ENCODE data around the gene CTNNA3.

CTNNA3 gene

GRCh38 chr10:66218981-66219587 lies 1476.9 kb downstream of the CTNNA3 start:
- no peaks in the 10 kb centered on the region for H3K27me3 ChIP-seq (ENCODE audit: low read depth, low read length)

GRCh38 chr10:66218289-66218688 lies 1477.7 kb downstream of the CTNNA3 start:
- H3K36me3 ChIP-seq (ENCODE audit: control insufficient read depth in 1 of 2, insufficient read depth in 2 of 2, low read length in 2 of 2), result no peaks in the 10 kb centered on the region
- H3K27me3 ChIP-seq (ENCODE audit: low read depth, low read length), result no peaks in the 10 kb centered on the region
- no peak overlapping the region for H3K4me3 ChIP-seq (ENCODE audit: low read depth in 1 of 2, low read length in 2 of 2)
- H3K4me1 ChIP-seq (ENCODE audit: control insufficient read depth in 1 of 2, insufficient read depth in 2 of 2, low read length in 2 of 2), result no peaks in the 10 kb centered on the region
- H3K9me3 ChIP-seq (ENCODE audit: control insufficient read depth in 1 of 2, low read length in 2 of 2), result no peaks in the 10 kb centered on the region
- no peak overlapping the region for H3K27ac ChIP-seq (ENCODE audit: low read length)

More at GRCh38 chr10:66218981-66219587, 1476.9 kb downstream of the CTNNA3 start:
- Histone ChIP-seq H3K4me1 (ENCODE audit: control insufficient read depth in 1 of 2, insufficient read depth in 2 of 2, low read length in 2 of 2) (no peaks in the 10 kb centered on the region), H3K9me3 (ENCODE audit: control insufficient read depth in 1 of 2, low read length in 2 of 2) (no peaks in the 10 kb centered on the region), H3K36me3 (ENCODE audit: control insufficient read depth in 1 of 2, insufficient read depth in 2 of 2, low read length in 2 of 2) (no peaks in the 10 kb centered on the region), H3K4me3 (ENCODE audit: low read depth in 1 of 2, low read length in 2 of 2) (no peak overlapping the region), H3K27ac (ENCODE audit: low read length) (no peak overlapping the region)

GRCh38 chr10:66215920-66216319 lies 1480.1 kb downstream of the CTNNA3 start:
- Histone ChIP-seq H3K27me3 (ENCODE audit: low read depth, low read length) (no peaks in the 10 kb centered on the region), H3K36me3 (ENCODE audit: control insufficient read depth in 1 of 2, insufficient read depth in 2 of 2, low read length in 2 of 2) (no peaks in the 10 kb centered on the region), H3K4me3 (ENCODE audit: low read depth in 1 of 2, low read length in 2 of 2) (no peak overlapping the region), H3K9me3 (ENCODE audit: control insufficient read depth in 1 of 2, low read length in 2 of 2) (no peaks in the 10 kb centered on the region), H3K27ac (ENCODE audit: low read length) (no peak overlapping the region), H3K4me1 (ENCODE audit: control insufficient read depth in 1 of 2, insufficient read depth in 2 of 2, low read length in 2 of 2) (no peaks in the 10 kb centered on the region)

- no peaks in the 10 kb centered on the region for H3K27me3 ChIP-seq (ENCODE audit: low read depth, low read length)
- no peak overlapping the region for H3K4me3 ChIP-seq (ENCODE audit: low read depth in 1 of 2, low read length in 2 of 2)
- no peaks in the 10 kb centered on the region for H3K4me1 ChIP-seq (ENCODE audit: control insufficient read depth in 1 of 2, insufficient read depth in 2 of 2, low read length in 2 of 2)
- H3K36me3 ChIP-seq (ENCODE audit: control insufficient read depth in 1 of 2, insufficient read depth in 2 of 2, low read length in 2 of 2), result no peaks in the 10 kb centered on the region
- no peaks in the 10 kb centered on the region for H3K9me3 ChIP-seq (ENCODE audit: control insufficient read depth in 1 of 2, low read length in 2 of 2)
- no peak overlapping the region for H3K27ac ChIP-seq (ENCODE audit: low read length)
Observed at GRCh38 chr10:66214721-66215404, 1481.1 kb downstream of the CTNNA3 start.

- Histone ChIP-seq H3K4me3 (ENCODE audit: low read depth in 1 of 2, low read length in 2 of 2) (no peak overlapping the region), H3K27ac (ENCODE audit: low read length) (no peak overlapping the region), H3K9me3 (ENCODE audit: control insufficient read depth in 1 of 2, low read length in 2 of 2) (no peaks in the 10 kb centered on the region), H3K4me1 (ENCODE audit: control insufficient read depth in 1 of 2, insufficient read depth in 2 of 2, low read length in 2 of 2) (no peaks in the 10 kb centered on the region), H3K27me3 (ENCODE audit: low read depth, low read length) (no peaks in the 10 kb centered on the region), H3K36me3 (ENCODE audit: control insufficient read depth in 1 of 2, insufficient read depth in 2 of 2, low read length in 2 of 2) (no peaks in the 10 kb centered on the region)
Observed at GRCh38 chr10:66209025-66209424, 1487.0 kb downstream of the CTNNA3 start.

GRCh38 chr10:66204838-66205237 lies 1491.2 kb downstream of the CTNNA3 start:
- H3K27me3 ChIP-seq (ENCODE audit: low read depth, low read length), result no peaks in the 10 kb centered on the region
- no peaks in the 10 kb centered on the region for H3K4me1 ChIP-seq (ENCODE audit: control insufficient read depth in 1 of 2, insufficient read depth in 2 of 2, low read length in 2 of 2)
- no peaks in the 10 kb centered on the region for H3K9me3 ChIP-seq (ENCODE audit: control insufficient read depth in 1 of 2, low read length in 2 of 2)
- no peak overlapping the region for H3K4me3 ChIP-seq (ENCODE audit: low read depth in 1 of 2, low read length in 2 of 2)
- H3K36me3 ChIP-seq (ENCODE audit: control insufficient read depth in 1 of 2, insufficient read depth in 2 of 2, low read length in 2 of 2), result no peaks in the 10 kb centered on the region
- no peak overlapping the region for H3K27ac ChIP-seq (ENCODE audit: low read length)

- Histone ChIP-seq H3K4me1 (ENCODE audit: control insufficient read depth in 1 of 2, insufficient read depth in 2 of 2, low read length in 2 of 2) (no peaks in the 10 kb centered on the region), H3K4me3 (ENCODE audit: low read depth in 1 of 2, low read length in 2 of 2) (no peak overlapping the region), H3K36me3 (ENCODE audit: control insufficient read depth in 1 of 2, insufficient read depth in 2 of 2, low read length in 2 of 2) (no peaks in the 10 kb centered on the region), H3K27me3 (ENCODE audit: low read depth, low read length) (no peaks in the 10 kb centered on the region), H3K27ac (ENCODE audit: low read length) (no peak overlapping the region), H3K9me3 (ENCODE audit: control insufficient read depth in 1 of 2, low read length in 2 of 2) (no peaks in the 10 kb centered on the region)
Observed at GRCh38 chr10:66202101-66202500, 1493.9 kb downstream of the CTNNA3 start.

GRCh38 chr10:66192162-66192831 lies 1503.7 kb downstream of the CTNNA3 start:
- Histone ChIP-seq H3K9me3 (ENCODE audit: control insufficient read depth in 1 of 2, low read length in 2 of 2) (no peaks in the 10 kb centered on the region), H3K27me3 (ENCODE audit: low read depth, low read length) (no peaks in the 10 kb centered on the region), H3K36me3 (ENCODE audit: control insufficient read depth in 1 of 2, insufficient read depth in 2 of 2, low read length in 2 of 2) (no peaks in the 10 kb centered on the region), H3K27ac (ENCODE audit: low read length) (no peak overlapping the region), H3K4me1 (ENCODE audit: control insufficient read depth in 1 of 2, insufficient read depth in 2 of 2, low read length in 2 of 2) (no peaks in the 10 kb centered on the region), H3K4me3 (ENCODE audit: low read depth in 1 of 2, low read length in 2 of 2) (no peak overlapping the region)

GRCh38 chr10:66190413-66190812 lies 1505.6 kb downstream of the CTNNA3 start:
- Histone ChIP-seq H3K4me1 (ENCODE audit: control insufficient read depth in 1 of 2, insufficient read depth in 2 of 2, low read length in 2 of 2) (no peaks in the 10 kb centered on the region), H3K27ac (ENCODE audit: low read length) (no peak overlapping the region), H3K27me3 (ENCODE audit: low read depth, low read length) (no peaks in the 10 kb centered on the region), H3K36me3 (ENCODE audit: control insufficient read depth in 1 of 2, insufficient read depth in 2 of 2, low read length in 2 of 2) (no peaks in the 10 kb centered on the region), H3K4me3 (ENCODE audit: low read depth in 1 of 2, low read length in 2 of 2) (no peak overlapping the region), H3K9me3 (ENCODE audit: control insufficient read depth in 1 of 2, low read length in 2 of 2) (no peaks in the 10 kb centered on the region)

- no peaks in the 10 kb centered on the region for H3K4me1 ChIP-seq (ENCODE audit: control insufficient read depth in 1 of 2, insufficient read depth in 2 of 2, low read length in 2 of 2)
- H3K4me3 ChIP-seq (ENCODE audit: low read depth in 1 of 2, low read length in 2 of 2), result no peak overlapping the region
- H3K9me3 ChIP-seq (ENCODE audit: control insufficient read depth in 1 of 2, low read length in 2 of 2), result no peaks in the 10 kb centered on the region
- H3K27me3 ChIP-seq (ENCODE audit: low read depth, low read length), result no peaks in the 10 kb centered on the region
- no peak overlapping the region for H3K27ac ChIP-seq (ENCODE audit: low read length)
- no peaks in the 10 kb centered on the region for H3K36me3 ChIP-seq (ENCODE audit: control insufficient read depth in 1 of 2, insufficient read depth in 2 of 2, low read length in 2 of 2)
Observed at GRCh38 chr10:66189271-66189670, 1506.7 kb downstream of the CTNNA3 start.

- no peak overlapping the region for H3K27ac ChIP-seq (ENCODE audit: low read length)
- no peaks in the 10 kb centered on the region for H3K36me3 ChIP-seq (ENCODE audit: control insufficient read depth in 1 of 2, insufficient read depth in 2 of 2, low read length in 2 of 2)
- H3K9me3 ChIP-seq (ENCODE audit: control insufficient read depth in 1 of 2, low read length in 2 of 2), result no peaks in the 10 kb centered on the region
- H3K27me3 ChIP-seq (ENCODE audit: low read depth, low read length), result no peaks in the 10 kb centered on the region
- H3K4me3 ChIP-seq (ENCODE audit: low read depth in 1 of 2, low read length in 2 of 2), result no peak overlapping the region
- no peaks in the 10 kb centered on the region for H3K4me1 ChIP-seq (ENCODE audit: control insufficient read depth in 1 of 2, insufficient read depth in 2 of 2, low read length in 2 of 2)
Observed at GRCh38 chr10:66187053-66187733, 1508.8 kb downstream of the CTNNA3 start.

Data from muscle layer of duodenum (tissue), 2 donors.